Hippocampal formation (tissue), 2 donors: Measurements from ENCODE around the gene ATF5.

Source experiments
- DNase-seq, 2 donors: peaks; one replicate each; lab custom pipeline; 2025; lab: John Stamatoyannopoulos, UW

The ATF5 gene, protein sequence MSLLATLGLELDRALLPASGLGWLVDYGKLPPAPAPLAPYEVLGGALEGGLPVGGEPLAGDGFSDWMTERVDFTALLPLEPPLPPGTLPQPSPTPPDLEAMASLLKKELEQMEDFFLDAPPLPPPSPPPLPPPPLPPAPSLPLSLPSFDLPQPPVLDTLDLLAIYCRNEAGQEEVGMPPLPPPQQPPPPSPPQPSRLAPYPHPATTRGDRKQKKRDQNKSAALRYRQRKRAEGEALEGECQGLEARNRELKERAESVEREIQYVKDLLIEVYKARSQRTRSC

DNA sequence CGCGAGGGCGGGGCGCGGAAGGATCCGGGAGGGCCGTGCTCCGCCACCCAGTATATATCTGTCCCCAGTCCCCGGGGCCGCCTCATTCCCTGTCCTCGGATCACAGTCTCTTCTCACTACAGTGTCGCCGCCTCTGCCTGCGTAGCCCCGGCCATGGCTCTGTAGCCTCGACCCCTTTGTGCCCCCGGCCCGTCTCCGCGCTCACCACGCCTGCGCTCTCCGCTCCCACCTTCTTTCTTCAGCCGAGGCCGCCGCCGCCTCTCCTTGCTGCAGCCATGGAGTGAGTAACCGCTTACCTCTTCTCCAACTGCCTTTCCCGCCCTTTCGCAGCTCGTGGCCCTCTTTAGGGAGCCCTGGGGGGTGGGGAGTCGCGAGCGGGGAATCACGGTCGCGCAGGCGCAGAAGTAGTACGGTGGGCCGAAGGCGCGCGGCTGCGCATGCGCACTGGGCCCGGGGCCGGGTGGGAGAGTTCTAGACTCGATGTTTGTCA, at the start of gene ATF5, which contains the start of gene NUP62:
TSS of gene ATF5 (plus strand) at position 85 of the 490 bp plus-strand sequence. CDS start 1,646 bp downstream, outside the sequence.
TSS of gene NUP62 (minus strand) at position 384 of the 490 bp plus-strand sequence. CDS start 19,697 bp downstream, outside the sequence.
- DNase-seq = peak; percentile 83

GRCh38 chr19:49879243-49879963, 49.6 kb upstream of the ATF5 start:
- no peak for DNase-seq

GRCh38 chr19:49880162-49880869, 48.7 kb upstream of the ATF5 start:
- DNase-seq = no peak

GRCh38 chr19:49881186-49881585, 47.8 kb upstream of the ATF5 start:
- DNase-seq = no peak

- DNase-seq = no peak
These were observed 47.2 kb upstream of the ATF5 start for GRCh38 chr19:49881672-49882394.

DNA sequence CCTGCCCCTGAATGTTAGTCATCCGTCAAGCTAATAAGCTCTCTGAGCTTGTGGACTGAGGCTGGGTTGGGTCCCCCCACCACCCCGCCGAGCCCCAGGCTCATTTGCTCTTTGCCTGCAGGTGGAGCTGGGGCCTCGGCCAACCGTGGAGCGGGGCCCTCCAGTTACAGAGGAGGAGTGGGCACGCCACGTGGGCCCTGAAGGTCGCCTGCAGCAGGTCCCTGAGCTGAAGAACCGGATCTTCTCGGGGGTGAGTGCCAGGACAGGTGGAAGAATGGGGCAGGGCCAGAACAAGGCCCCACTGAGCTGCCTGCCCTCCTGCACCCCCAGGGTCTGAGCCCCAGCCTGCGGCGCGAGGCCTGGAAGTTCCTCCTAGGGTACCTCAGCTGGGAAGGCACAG, 46.4 kb upstream of the ATF5 start:
- no peak for DNase-seq

GRCh38 chr19:49883094-49883493, 45.9 kb upstream of the ATF5 start:
- DNase-seq = no peak

DNA sequence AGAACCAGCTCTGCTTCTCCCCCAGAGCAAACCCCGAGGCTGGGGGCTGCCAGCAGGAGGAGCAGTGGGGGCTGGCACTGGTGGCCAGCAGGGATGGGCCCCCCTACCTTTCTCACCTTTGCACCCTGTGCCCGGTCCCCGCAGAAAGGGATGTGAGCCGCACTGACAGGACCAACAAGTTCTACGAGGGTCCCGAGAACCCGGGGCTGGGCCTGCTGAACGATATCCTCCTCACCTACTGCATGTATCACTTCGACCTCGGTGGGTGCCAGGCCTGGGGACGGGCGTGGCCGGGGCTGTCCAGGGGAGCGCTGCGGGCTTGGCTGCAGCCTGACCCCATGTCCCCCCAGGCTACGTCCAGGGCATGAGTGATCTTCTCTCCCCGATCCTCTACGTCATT, 44.9 kb upstream of the ATF5 start:
- no peak for DNase-seq

DNA sequence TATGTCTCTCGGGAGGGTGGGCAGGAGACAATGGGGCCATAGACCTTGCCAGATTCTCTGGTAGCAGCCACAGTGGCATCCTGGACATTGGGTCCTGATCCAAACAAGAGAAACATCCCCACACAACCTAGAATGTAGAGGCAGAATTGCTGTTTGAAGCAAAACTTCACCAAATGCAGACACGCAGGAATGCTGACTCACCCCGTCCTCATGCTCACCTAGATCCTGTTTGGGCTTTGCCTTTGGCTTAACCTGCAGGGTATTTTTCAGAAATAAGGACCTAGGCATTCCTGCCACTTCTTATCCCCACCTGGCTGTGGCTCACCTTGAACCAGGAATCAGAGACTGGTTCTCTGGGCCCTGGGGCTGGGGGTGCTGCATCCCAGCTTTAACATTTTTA, 44.2 kb upstream of the ATF5 start:
- no peak for DNase-seq

DNA sequence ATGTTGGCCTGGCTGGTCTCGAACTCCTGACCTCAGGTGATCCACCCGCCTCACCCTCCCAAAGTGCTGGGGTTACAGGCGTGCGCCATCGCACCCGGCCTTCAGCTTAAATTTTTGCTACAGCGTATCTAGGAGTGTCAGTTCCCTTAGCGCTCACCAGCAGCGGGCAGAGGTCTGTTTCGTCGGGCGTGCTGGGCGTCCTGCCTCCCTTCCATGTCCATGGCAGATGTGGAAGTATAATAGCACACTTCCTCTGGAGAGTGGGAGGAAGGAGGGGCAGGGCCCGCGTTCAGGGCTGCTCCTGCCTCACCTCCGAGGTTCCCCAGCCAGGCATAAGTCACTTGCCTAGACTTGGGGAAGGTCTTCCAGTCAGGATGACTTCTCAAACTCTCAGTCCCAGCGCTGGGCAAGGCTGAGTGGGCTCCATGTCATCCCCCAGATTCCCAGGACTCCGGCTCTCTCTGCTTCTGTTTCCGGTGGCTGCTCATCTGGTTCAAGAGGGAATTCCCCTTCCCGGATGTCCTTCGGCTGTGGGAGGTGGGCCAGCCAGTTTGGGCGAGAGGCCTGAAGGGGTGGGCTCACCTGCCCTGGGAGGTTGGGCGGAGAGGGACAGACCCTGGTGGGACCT, 41.9 kb upstream of the ATF5 start:
- no peak for DNase-seq

GRCh38 chr19:49887665-49888509, 41.1 kb upstream of the ATF5 start:
- DNase-seq = no peak

- DNase-seq = no peak
These were observed 40.5 kb upstream of the ATF5 start for GRCh38 chr19:49888510-49888824.

GRCh38 chr19:49889038-49889686, 39.8 kb upstream of the ATF5 start:
- DNase-seq = no peak

DNA sequence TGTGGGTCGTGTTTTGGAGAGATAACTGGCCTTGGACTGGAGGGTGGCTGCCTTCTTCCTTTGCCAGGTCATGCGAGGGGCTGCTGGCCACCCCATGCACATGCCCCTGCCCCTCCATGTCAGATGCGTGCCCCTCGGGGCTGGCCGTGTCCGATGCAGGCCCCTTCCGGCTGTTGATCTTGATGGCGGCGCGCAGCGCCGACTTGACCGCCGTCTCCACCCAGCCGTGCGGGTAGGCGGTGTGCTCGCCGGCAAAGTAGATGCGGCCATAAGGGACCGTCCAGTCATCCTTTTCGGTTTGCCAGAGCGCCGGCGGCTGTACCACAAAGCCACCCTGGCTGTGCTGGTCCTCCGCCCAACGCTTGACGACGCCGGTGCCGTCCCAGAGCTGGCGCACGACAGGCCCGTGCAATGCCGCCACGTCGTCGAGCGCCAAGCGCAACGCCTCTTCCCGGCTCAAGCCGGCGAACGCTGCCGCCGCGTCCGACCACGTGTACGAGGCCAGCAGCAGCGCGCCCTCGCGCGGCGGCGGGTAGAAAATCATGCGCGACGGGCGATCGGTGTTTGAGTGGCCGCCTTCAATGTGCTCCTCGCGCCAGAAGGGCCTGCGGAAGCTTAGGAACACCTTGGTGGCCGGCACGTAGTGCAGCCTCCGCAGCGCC, 39.2 kb upstream of the ATF5 start:
- peak in 1 of 2 donors; percentile 28 for DNase-seq

- DNase-seq = no peak
These were observed 38.4 kb upstream of the ATF5 start for GRCh38 chr19:49890349-49891311.

- DNase-seq = no peak
These were observed 37.6 kb upstream of the ATF5 start for GRCh38 chr19:49891393-49891792.

DNA sequence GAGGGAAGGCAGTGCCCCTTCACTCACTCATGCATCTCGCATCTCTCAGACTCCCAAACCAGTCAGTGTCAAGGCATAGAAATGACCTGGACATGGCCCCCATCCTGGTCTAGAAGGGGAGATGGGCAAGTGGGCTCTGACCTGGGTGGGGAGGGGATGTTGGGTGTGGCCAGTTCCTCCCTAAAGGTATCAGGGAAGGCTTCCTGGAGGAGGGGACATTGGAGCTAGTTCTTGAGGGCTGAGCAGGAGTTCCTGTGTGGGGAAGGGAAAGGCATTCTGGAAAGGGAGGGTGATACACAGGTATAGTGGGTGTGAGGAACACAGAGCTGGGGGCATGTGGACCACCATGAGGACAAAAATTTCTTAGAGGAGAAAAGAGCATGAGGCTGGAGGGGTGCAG, 36.3 kb upstream of the ATF5 start:
- DNase-seq = no peak

DNA sequence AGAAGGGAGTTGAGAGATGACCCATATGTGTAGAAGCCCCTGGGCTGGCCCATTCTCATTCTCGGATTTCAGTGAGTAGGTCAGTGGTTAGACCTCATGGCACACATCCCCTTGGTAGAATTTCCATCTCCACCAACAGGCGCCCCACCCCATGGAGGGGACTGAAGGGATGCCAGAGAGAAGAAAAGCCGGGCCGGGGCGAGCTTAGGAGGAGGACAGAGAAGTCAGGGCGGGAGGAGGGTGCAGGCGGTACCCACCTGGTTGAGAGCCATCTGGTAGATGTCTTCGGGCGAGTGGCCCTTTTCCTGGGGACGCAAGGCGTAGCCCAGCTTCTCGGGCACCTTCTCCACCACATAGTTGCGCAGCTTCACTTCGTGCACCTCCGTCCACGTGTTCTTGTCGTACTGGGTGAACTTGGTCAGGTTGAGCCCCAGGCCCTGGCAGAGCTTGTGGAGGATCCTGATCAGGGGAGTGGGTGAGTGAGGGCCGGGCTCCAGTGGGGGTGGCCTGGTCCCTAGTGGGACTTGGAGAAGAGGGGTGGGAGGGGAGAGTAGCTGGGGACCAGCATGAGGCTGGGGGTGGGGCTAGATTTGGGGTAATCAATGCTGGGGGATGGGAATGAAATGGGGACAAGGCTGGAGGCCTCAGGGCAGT, 34.9 kb upstream of the ATF5 start:
- DNase-seq = no peak
